Measurements from ENCODE around the gene RNASEH1.

DNA sequence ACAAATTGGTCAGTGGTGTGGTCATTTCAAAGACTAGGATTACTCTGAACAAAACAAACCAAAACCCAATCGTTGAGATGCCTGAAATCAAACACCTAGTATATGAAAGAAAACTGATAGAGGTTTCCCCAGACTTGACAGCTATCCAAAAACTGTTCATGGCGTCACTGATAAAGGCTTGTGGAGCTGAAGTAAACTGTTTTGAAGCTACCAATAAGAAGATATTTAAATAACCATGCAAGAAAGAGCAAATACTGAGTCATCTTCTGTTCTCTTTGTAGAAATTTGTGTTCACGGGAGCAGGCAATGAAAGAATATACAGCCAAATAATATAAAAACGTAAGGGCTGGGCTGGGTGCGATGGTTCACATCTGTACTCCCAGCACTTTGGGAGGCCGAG, 29.3 kb upstream of the RNASEH1 start:
- TF ChIP-seq, protein P1, sequence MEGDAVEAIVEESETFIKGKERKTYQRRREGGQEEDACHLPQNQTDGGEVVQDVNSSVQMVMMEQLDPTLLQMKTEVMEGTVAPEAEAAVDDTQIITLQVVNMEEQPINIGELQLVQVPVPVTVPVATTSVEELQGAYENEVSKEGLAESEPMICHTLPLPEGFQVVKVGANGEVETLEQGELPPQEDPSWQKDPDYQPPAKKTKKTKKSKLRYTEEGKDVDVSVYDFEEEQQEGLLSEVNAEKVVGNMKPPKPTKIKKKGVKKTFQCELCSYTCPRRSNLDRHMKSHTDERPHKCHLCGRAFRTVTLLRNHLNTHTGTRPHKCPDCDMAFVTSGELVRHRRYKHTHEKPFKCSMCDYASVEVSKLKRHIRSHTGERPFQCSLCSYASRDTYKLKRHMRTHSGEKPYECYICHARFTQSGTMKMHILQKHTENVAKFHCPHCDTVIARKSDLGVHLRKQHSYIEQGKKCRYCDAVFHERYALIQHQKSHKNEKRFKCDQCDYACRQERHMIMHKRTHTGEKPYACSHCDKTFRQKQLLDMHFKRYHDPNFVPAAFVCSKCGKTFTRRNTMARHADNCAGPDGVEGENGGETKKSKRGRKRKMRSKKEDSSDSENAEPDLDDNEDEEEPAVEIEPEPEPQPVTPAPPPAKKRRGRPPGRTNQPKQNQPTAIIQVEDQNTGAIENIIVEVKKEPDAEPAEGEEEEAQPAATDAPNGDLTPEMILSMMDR (IDR thresholded peaks at IDR 0.05; ENCODE audit: insufficient read depth, low read length) = no peak
- TF ChIP-seq, protein P2, sequence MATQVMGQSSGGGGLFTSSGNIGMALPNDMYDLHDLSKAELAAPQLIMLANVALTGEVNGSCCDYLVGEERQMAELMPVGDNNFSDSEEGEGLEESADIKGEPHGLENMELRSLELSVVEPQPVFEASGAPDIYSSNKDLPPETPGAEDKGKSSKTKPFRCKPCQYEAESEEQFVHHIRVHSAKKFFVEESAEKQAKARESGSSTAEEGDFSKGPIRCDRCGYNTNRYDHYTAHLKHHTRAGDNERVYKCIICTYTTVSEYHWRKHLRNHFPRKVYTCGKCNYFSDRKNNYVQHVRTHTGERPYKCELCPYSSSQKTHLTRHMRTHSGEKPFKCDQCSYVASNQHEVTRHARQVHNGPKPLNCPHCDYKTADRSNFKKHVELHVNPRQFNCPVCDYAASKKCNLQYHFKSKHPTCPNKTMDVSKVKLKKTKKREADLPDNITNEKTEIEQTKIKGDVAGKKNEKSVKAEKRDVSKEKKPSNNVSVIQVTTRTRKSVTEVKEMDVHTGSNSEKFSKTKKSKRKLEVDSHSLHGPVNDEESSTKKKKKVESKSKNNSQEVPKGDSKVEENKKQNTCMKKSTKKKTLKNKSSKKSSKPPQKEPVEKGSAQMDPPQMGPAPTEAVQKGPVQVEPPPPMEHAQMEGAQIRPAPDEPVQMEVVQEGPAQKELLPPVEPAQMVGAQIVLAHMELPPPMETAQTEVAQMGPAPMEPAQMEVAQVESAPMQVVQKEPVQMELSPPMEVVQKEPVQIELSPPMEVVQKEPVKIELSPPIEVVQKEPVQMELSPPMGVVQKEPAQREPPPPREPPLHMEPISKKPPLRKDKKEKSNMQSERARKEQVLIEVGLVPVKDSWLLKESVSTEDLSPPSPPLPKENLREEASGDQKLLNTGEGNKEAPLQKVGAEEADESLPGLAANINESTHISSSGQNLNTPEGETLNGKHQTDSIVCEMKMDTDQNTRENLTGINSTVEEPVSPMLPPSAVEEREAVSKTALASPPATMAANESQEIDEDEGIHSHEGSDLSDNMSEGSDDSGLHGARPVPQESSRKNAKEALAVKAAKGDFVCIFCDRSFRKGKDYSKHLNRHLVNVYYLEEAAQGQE (IDR thresholded peaks at IDR 0.05; ENCODE audit: insufficient replicate concordance, low read depth) = no peak
- TF ChIP-seq POLR2AphosphoS5 (IDR thresholded peaks at IDR 0.05; ENCODE audit: low read depth) = no peak
- no peak for TF ChIP-seq SPI1 (IDR thresholded peaks at IDR 0.05; ENCODE audit: borderline replicate concordance, low read depth)

All from HL-60 (cell line).